ENCODE results near the gene C9orf85. TPM values are rescaled to one million over a fixed set of nuclear protein-coding genes. Genes with fewer than 3 reads are reported as not detected.

C9orf85 gene
- total RNA-seq, 1 experiment from 2014 or later: 14.4 TPM

GRCh38 chr9:71980266-71981190 is 69.1 kb downstream of the C9orf85 start:
- Mint-ChIP-seq H3K4me3 (no peak overlapping the region), H3K9me3 (no peaks in the 10 kb centered on the region), H3K27me3 (ENCODE audit: low read depth) (no peaks in the 10 kb centered on the region), H3K4me1 (peaks cover 16 to 17% of the 10 kb centered on the region in 2 experiments), H3K27ac (no peak overlapping the region), H3K36me3 (ENCODE audit: insufficient read depth in 1 of 3, low read depth in 3 of 3) (peaks cover 2 to 8% (median 3%) of the 10 kb centered on the region in 3 experiments; a peak in 4 of 7 replicates)
- Histone ChIP-seq H2AK5ac (ENCODE audit: insufficient read length, low read length) (no peak overlapping the region), H2BK12ac (ENCODE audit: insufficient read length, low read depth, low read length) (no peak overlapping the region), H3K4me2 (ENCODE audit: insufficient read depth, insufficient read length, low read length) (no peak overlapping the region), H3K27me3 (ENCODE audit: insufficient read depth, low read length) (no peaks in the 10 kb centered on the region), H2BK15ac (ENCODE audit: low read depth, low read length) (no peak overlapping the region), H2BK5ac (ENCODE audit: insufficient read length, low read length) (no peak overlapping the region), H3K23ac (ENCODE audit: insufficient read length, low read depth, low read length) (no peak overlapping the region), H3K23me2 (ENCODE audit: insufficient read length, low read depth, low read length, poor library complexity, severe bottlenecking) (no peaks in the 10 kb centered on the region), H3K79me1 (ENCODE audit: insufficient read depth, low read depth, low read length, poor library complexity, severe bottlenecking) (no peaks in the 10 kb centered on the region), H3K27ac (ENCODE audit: insufficient read length, low read depth, low read length) (no peak overlapping the region), H2AFZ (ENCODE audit: low read length) (no peak overlapping the region), H3K56ac (ENCODE audit: insufficient read length, low read depth, low read length) (no peak overlapping the region), H3K9ac (ENCODE audit: extremely low read depth, insufficient read length, low read length) (no peak overlapping the region), H2BK120ac (ENCODE audit: low read depth, low read length, poor library complexity, severe bottlenecking) (no peak overlapping the region), H2BK20ac (ENCODE audit: low read depth, low read length, poor library complexity, severe bottlenecking) (no peak overlapping the region), H3K4me1 (ENCODE audit: insufficient read depth, low read length) (peaks cover 11% of the 10 kb centered on the region; the same call in 1 of the 2 replicates), H4K91ac (ENCODE audit: insufficient read length, low read depth, low read length) (no peak overlapping the region), H4K8ac (replicated peaks; ENCODE audit: insufficient read length, low read depth, low read length) (no peak overlapping the region), H3T11ph (ENCODE audit: low read length) (no peak overlapping the region), H3K79me2 (ENCODE audit: insufficient read depth, low read length) (no peaks in the 10 kb centered on the region), H3K9me3 (ENCODE audit: control insufficient read depth, low read depth, low read length) (no peaks in the 10 kb centered on the region), H3K18ac (ENCODE audit: insufficient read length, low read depth, low read length) (no peak overlapping the region), H4K20me1 (ENCODE audit: control insufficient read depth, insufficient read depth, insufficient read length) (no peaks in the 10 kb centered on the region), H3K4ac (ENCODE audit: low read depth, low read length) (no peak overlapping the region), H3K14ac (ENCODE audit: insufficient read depth, low read length) (no peak overlapping the region), H4K5ac (ENCODE audit: insufficient read length, low read depth, low read length) (no peak overlapping the region)
- DNase-seq: no peak
- no CpG with 5 or more reads among the region's 5 CpGs for WGBS (ENCODE audit: extremely low coverage, insufficient read length, low lambda C conversion rate)
- TF ChIP-seq, protein P1, sequence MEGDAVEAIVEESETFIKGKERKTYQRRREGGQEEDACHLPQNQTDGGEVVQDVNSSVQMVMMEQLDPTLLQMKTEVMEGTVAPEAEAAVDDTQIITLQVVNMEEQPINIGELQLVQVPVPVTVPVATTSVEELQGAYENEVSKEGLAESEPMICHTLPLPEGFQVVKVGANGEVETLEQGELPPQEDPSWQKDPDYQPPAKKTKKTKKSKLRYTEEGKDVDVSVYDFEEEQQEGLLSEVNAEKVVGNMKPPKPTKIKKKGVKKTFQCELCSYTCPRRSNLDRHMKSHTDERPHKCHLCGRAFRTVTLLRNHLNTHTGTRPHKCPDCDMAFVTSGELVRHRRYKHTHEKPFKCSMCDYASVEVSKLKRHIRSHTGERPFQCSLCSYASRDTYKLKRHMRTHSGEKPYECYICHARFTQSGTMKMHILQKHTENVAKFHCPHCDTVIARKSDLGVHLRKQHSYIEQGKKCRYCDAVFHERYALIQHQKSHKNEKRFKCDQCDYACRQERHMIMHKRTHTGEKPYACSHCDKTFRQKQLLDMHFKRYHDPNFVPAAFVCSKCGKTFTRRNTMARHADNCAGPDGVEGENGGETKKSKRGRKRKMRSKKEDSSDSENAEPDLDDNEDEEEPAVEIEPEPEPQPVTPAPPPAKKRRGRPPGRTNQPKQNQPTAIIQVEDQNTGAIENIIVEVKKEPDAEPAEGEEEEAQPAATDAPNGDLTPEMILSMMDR (conservative IDR thresholded peaks at IDR 0.05): no peak

Data from H9 (cell line).